Left ventricle myocardium inferior (tissue), 1 donor: Measurements from ENCODE around the gene LINGO1. TPM values are rescaled to one million over a fixed set of nuclear protein-coding genes. Genes with fewer than 3 reads are reported as not detected.
A peak's percentile ranks its signal among the peaks of the same experiment; 100 is the strongest.

Source experiments
- DNase-seq: peaks from one replicate; pipeline ENCODE4 v3.0.0-alpha.2; 2020
- H3K27ac ChIP-seq: fragments of 200-600 bp; replicated peaks from 2 replicates; pipeline ENCODE4 v1.8.0; 2021
- H3K27me3 ChIP-seq: fragments of 200-600 bp; 2 replicates; pipeline ENCODE4 v1.8.0; 2021; ENCODE audit warnings: low read depth
- H3K36me3 ChIP-seq: fragments of 200-600 bp; 2 replicates; pipeline ENCODE4 v1.8.0; 2021
- H3K4me1 ChIP-seq: fragments of 200-600 bp; 2 replicates; pipeline ENCODE4 v1.8.0; 2021
- H3K4me3 ChIP-seq: fragments of 200-600 bp; 2 replicates; pipeline ENCODE4 v1.8.0; 2021; ENCODE audit warnings: mild to moderate bottlenecking, moderate library complexity
- H3K9me3 ChIP-seq: fragments of 200-600 bp; replicated peaks from 2 replicates; pipeline ENCODE4 v1.8.0; 2021
- CTCF ChIP-seq: fragments of 200-600 bp; IDR thresholded peaks from 2 replicates; pipeline ENCODE4 v1.8.0; 2021; ENCODE audit warnings: antibody characterized with exemption, mild to moderate bottlenecking, borderline replicate concordance
- intact Hi-C: fragments of 100-400 bp; cut with micrococcal nuclease; formaldehyde crosslinking; loops from one replicate; pipeline ENCODE4 v1.11.0; 2022
- total RNA-seq: library from RNA; stranded (reverse); fragmentation: NEBNext Ultra II Directional; extraction: Animal tissue kit (Norgen Biotek cat#: 25700); gene quantifications from one replicate; pipeline ENCODE4 v1.2.1, GENCODE V29; 2021
- donor health status: DM: no; HTN: yes; CAD: no; lungs with severe emphysema.

LINGO1 gene
- total RNA-seq, 1 donor from 2014 or later = 0.96 TPM

GRCh38 chr15:77617476-77618230, 15.1 kb downstream of the LINGO1 start:
- Histone ChIP-seq H3K9me3 (no peaks in the 10 kb centered on the region), H3K4me1 (no peaks in the 10 kb centered on the region), H3K27me3 (peaks cover 8% of the 10 kb centered on the region), H3K36me3 (no peaks in the 10 kb centered on the region), H3K27ac (no peak overlapping the region), H3K4me3 (no peak overlapping the region)
- intact Hi-C loops = no loop called here
- no peak for DNase-seq
- TF ChIP-seq CTCF = peak; percentile 36

GRCh38 chr15:77616072-77616471, 16.6 kb downstream of the LINGO1 start:
- Histone ChIP-seq H3K27ac (no peak overlapping the region), H3K27me3 (peaks cover 13% of the 10 kb centered on the region), H3K4me1 (no peaks in the 10 kb centered on the region), H3K4me3 (no peak overlapping the region), H3K36me3 (no peaks in the 10 kb centered on the region), H3K9me3 (no peaks in the 10 kb centered on the region)
- intact Hi-C loops = no loop called here
- no peak for DNase-seq
- TF ChIP-seq CTCF = no peak

- Histone ChIP-seq H3K4me1 (no peaks in the 10 kb centered on the region), H3K9me3 (no peaks in the 10 kb centered on the region), H3K36me3 (no peaks in the 10 kb centered on the region), H3K27ac (no peak overlapping the region), H3K4me3 (no peak overlapping the region), H3K27me3 (peaks cover 13% of the 10 kb centered on the region)
- DNase-seq = no peak
- no peak for TF ChIP-seq CTCF
- intact Hi-C loops = no loop called here
These were observed 17.2 kb downstream of the LINGO1 start for GRCh38 chr15:77615472-77615871.

DNA sequence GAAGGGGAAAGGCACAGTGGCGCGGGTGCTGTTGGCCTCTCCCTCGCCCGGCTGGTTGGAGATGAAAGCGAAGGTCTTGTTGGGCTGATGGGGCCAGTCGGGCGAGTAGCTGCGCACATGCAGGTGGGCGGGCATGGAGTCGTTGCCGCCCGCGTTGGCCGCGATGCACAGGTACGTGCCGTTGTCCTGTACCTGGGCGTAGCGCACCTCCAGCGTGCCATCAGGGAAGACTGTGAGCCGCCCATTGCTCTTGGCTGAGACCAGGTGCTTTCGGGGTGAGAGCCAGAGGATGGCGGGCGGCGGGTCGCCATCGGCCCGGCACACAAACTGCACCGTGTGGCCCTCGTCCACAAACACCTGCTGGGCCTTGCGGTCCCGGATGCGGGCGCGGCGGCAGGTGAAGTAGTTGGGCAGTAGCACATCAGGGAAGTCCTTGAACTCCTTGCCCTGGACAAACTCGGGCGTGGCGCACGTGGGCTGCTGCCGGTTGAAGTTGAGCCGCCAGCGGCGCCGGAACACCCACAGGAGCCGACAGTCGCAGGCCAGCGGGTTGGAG, 18.4 kb downstream of the LINGO1 start:
- DNase-seq = no peak
- H3K9me3 ChIP-seq = no peaks in the 10 kb centered on the region
- intact Hi-C loops = no loop called here
- H3K4me1 ChIP-seq = no peaks in the 10 kb centered on the region
- no peak overlapping the region for H3K27ac ChIP-seq
- peaks cover 5% of the 10 kb centered on the region for H3K27me3 ChIP-seq
- no peak for TF ChIP-seq CTCF
- no peak overlapping the region for H3K4me3 ChIP-seq
- H3K36me3 ChIP-seq = no peaks in the 10 kb centered on the region

DNA sequence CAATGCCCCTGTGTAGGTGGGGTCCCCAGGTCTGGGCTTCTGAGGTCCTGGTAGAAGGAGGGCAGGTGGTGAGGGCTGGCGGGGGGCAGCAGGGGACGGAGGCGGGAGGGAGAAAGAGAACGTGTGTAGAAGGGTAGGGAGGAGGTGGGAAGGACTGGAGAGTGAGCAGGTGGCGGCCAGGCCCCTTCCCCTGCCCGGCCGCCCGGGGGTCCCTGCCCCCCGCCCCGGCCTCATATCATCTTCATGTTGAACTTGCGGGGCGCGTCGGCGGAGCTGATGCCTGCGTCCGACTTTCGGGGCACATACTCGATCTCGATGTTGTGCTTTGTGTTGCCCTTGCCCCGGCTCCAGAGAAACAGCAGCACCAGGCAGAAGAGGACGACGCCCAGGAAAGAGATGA, 18.9 kb downstream of the LINGO1 start:
- H3K9me3 ChIP-seq = no peaks in the 10 kb centered on the region
- DNase-seq = no peak
- TF ChIP-seq CTCF = no peak
- intact Hi-C loops = no loop called here
- H3K4me3 ChIP-seq = no peak overlapping the region
- no peak overlapping the region for H3K27ac ChIP-seq
- H3K36me3 ChIP-seq = no peaks in the 10 kb centered on the region
- no peaks in the 10 kb centered on the region for H3K4me1 ChIP-seq
- peaks cover 5% of the 10 kb centered on the region for H3K27me3 ChIP-seq
